ACC112 (cell line): ENCODE measurements around the gene PRSS8.
A peak's percentile ranks its signal among the peaks of the same experiment; 100 is the strongest.

Experiments
- H2AFZ ChIP-seq: fragments of 200-600 bp; sonication (generic); one replicate; pipeline ENCODE4 v1.6.0; 2017; ENCODE audit warnings: antibody characterized with exemption, low read length; ENCODE audit not compliant: unreplicated experiment
- H3K27ac ChIP-seq: fragments of 200-600 bp; sonication (generic); 2 replicates; pipeline ENCODE4 v1.5.1; 2014; ENCODE audit warnings: low read depth, mild to moderate bottlenecking, antibody characterized with exemption, low read length, moderate library complexity
- H3K27me3 ChIP-seq: fragments of 200-600 bp; sonication (generic); 2 replicates; pipeline ENCODE4 v1.6.1; 2014; ENCODE audit warnings: mild to moderate bottlenecking, antibody characterized with exemption, low read length, moderate library complexity, mixed read lengths; ENCODE audit not compliant: insufficient read depth
- H3K36me3 ChIP-seq: fragments of 200-600 bp; sonication (generic); 2 replicates; pipeline ENCODE4 v1.6.1; 2016; ENCODE audit warnings: mild to moderate bottlenecking, antibody characterized with exemption, low read length, moderate library complexity, mixed read lengths; ENCODE audit not compliant: insufficient read depth
- H3K4me1 ChIP-seq: fragments of 200-600 bp; sonication (generic); one replicate; pipeline ENCODE4 v1.6.1; 2016; ENCODE audit warnings: low read length, mixed read lengths; ENCODE audit not compliant: insufficient read depth, unreplicated experiment, control insufficient read depth
- H3K4me3 ChIP-seq: fragments of 200-600 bp; sonication (generic); 2 replicates; pipeline ENCODE4 v1.5.1; 2014; ENCODE audit warnings: mild to moderate bottlenecking, low read depth, low read length
- H3K79me2 ChIP-seq: fragments of 200-600 bp; sonication (generic); one replicate; pipeline ENCODE4 v1.6.0; 2016; ENCODE audit warnings: low read length; ENCODE audit not compliant: control insufficient read depth, unreplicated experiment, insufficient read depth

Gene PRSS8

DNA sequence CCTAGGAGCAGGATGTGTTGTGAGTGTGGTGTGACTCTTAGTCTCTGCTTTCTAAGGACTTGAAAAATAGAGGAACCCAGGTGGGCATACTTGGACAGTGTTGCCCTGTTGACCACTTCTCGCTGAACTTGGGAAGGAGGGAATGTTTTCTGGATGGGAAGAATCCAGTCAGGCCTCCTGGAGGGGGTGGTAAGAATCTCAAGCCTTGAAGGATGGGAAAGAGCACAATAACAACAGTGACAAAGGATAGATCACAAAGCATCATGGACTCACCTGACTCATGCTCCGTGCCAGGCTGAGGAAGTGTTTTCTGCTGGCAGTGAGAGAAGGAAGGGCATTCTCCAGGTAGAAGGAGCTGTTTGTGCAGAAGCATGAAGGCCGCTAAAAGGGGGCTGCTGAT, 9.7 kb downstream of the PRSS8 start:
- no peaks in the 10 kb centered on the region for H3K36me3 ChIP-seq
- no peaks in the 10 kb centered on the region for H3K27me3 ChIP-seq
- H2AFZ ChIP-seq = no peak overlapping the region
- H3K4me1 ChIP-seq = no peaks in the 10 kb centered on the region
- H3K27ac ChIP-seq = no peak overlapping the region
- H3K79me2 ChIP-seq = no peaks in the 10 kb centered on the region
- no peak overlapping the region for H3K4me3 ChIP-seq

DNA sequence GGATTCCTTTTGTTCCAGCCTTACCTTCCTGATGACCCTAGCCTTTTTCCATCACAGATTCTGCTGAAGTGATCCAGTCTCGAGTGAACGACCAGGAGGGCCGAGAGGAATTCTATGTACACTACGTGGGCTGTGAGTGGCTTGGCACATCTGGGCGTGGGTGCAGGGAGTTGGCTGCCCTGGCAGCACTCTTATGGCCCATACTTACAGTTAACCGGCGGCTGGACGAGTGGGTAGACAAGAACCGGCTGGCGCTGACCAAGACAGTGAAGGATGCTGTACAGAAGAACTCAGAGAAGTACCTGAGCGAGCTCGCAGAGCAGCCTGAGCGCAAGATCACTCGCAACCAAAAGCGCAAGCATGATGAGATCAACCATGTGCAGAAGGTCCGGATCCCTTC, 15.4 kb downstream of the PRSS8 start:
- Histone ChIP-seq H3K79me2 (peaks cover 23% of the 10 kb centered on the region), H3K4me3 (no peak overlapping the region), H3K27me3 (no peaks in the 10 kb centered on the region), H3K27ac (no peak overlapping the region), H2AFZ (no peak overlapping the region), H3K4me1 (peaks cover 8% of the 10 kb centered on the region), H3K36me3 (peaks cover 9% of the 10 kb centered on the region; the same call in 1 of the 2 replicates)

DNA sequence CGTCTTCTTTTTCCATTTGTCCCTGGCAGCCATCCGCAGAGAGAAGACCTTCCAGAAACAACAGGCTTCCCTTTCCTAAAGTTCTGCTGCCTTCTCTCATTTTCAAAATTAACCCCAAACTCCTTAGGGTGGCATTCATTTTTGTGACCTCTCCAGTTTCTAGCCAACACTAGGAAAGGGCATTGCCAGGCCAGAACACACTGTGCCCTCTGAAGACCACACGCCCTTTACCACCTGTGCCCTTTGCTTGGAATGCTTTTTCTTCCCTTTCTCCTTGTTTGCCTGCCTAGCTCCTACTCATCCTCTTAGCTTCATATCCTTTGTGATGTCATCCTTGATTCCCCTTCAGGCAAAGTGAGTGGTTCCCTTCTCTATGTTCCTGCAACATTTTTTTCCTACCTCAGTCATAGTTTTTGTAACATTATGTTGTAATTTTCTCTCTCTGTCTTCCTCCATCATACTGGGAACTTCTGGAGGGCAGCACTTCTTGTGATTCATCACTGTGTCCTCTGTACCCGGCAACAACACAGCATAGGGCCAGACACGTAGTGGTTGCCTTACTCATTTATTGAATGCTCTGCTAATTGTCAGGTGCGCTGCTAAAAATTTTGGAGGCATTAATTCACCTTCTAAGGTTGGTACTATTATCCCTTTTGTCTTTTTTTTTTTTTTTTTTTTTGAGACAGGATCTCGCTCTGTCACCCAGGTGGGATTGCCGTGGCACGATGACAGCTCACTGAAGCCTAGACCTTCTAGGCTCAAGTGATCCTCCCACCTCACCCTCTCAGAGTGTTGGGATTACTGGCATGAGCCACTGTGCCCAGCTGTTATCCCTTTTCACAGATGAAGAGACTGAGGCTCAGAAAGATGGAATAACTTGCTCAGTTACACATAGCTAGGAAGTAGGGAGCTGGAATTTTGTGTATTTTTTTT, 17.0 kb downstream of the PRSS8 start:
- Histone ChIP-seq H3K4me1 (peaks cover 8% of the 10 kb centered on the region), H2AFZ (no peak overlapping the region), H3K79me2 (peaks cover 23% of the 10 kb centered on the region), H3K27me3 (no peaks in the 10 kb centered on the region), H3K4me3 (peak overlapping the region; percentile 75), H3K36me3 (peaks cover 9% of the 10 kb centered on the region; the same call in 1 of the 2 replicates), H3K27ac (peak overlapping the region; percentile 92)

DNA sequence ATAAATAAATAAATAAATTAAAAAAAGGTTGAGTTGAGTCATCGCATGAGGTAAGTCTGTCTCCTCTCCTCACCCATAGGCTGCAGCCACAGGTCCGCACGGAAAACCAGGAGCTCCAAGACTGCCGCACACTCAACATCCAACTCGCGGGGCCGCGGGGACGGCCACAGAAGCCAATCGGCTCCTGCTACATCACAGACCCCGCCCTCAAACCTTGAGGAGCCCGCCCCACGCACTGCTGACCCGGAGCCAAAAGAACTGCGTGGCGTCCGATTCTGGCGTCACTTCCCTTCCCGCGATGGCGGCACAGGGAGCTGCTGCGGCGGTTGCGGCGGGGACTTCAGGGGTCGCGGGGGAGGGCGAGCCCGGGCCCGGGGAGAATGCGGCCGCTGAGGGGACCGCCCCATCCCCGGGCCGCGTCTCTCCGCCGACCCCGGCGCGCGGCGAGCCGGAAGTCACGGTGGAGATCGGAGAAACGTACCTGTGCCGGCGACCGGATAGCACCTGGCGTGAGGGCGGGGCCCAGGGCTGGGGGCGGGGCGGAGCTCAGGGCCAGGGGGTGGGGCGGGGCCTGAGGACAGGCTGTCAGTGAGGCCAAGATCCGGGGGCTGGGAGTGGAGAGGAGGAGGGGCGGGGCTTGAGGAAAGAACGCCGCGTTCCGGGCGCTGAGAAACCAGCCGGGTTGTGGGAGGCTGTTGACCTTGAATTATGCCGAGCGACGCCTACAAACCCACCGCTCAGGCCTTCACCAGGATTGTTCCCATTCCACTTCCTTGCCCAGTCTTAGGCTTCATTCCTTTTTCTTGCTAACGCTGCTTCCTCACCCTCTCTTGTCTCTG, 17.9 kb downstream of the PRSS8 start, which contains the start of gene KAT8:
KAT8 (plus strand) TSS at position 281 of the 839 bp plus-strand sequence; CDS start at position 299, 18 bp downstream.
- H3K27ac ChIP-seq = peak within 1 kb of the TSS; percentile 92

DNA sequence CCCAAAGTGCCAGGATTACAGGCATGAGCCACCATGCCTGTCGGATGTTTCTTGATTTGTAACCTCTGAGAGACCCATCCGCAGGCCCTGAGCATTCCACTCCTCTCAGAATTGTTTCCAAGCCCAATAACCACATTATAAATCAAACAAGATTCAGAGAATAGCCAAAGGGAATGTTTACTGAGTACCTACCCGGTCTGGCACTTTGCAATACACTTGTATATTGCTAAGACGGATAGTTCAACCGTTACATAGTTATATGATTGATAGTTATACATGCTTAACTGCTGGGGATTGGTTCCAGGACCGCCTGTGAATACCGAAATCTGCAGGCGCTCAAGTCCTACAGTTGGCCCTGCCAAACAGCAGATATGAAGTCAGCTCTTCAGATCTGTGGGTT, 21.1 kb downstream of the PRSS8 start:
- Histone ChIP-seq H3K36me3 (peaks cover 19% of the 10 kb centered on the region; the same call in 1 of the 2 replicates), H3K4me1 (peaks cover 8% of the 10 kb centered on the region), H3K4me3 (no peak overlapping the region), H3K27ac (no peak overlapping the region), H3K79me2 (peaks cover 23% of the 10 kb centered on the region), H2AFZ (no peak overlapping the region), H3K27me3 (no peaks in the 10 kb centered on the region)

More for the DNA sequence above, 17.9 kb downstream of the PRSS8 start, which contains the start of gene KAT8:
- H2AFZ ChIP-seq = no peak within 1 kb of the TSS
- H3K4me1 ChIP-seq = peaks cover 8% of the 10 kb centered on the region
- H3K36me3 ChIP-seq = peaks cover 9% of the 10 kb centered on the region; the same call in 1 of the 2 replicates
- peak within 1 kb of the TSS; percentile 75 for H3K4me3 ChIP-seq
- no peaks in the 10 kb centered on the region for H3K27me3 ChIP-seq
- peaks cover 23% of the 10 kb centered on the region for H3K79me2 ChIP-seq

DNA sequence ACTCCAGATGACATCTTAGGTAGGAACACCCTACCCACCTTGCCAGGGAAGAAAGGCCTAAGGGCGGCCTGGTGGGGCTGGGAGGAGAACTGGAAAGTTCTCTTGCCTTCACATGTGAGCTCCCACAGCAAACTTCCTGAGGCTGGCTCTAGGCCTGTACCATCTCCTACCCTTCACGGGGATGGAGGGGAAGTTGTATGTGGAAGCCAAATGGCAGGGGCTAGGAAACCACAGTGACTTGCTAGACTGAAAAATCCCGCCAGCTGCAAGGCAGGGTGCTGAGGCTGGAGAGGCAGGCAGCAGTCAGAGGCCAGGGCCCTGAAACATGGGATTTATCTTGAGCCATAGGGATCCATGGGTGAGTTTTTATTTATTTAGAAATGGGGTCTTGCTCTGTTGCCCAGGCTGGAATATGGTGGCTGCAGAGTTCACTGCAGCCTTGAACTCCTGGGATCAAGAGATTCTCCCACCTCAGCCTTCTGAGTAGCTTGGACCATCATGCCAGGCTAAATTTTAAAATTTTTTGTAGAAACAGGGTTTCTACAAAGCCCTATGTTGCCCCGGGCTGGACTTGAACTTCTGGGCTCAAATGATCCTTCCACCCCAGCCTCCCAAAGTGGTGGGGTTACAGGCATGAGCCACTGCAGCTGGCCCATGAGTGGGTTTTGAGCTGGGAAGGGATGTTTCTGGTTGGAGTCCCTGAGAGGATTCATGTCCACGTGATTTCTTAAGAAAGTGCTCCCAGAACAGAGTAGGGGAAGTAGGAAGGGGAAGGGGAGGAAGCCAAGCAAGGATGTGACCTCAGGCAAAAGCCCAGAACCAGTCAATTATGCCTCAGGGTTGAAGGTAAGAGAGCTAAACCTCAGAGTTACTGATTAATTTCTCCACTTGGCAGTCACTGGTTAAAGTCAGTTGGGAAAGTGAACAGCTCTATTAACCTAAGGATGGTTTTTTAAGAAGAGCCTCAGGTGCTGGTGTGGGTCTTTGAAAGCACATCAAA, 22.1 kb downstream of the PRSS8 start:
- H3K27ac ChIP-seq = no peak overlapping the region
- H3K4me1 ChIP-seq = peaks cover 6% of the 10 kb centered on the region
- H2AFZ ChIP-seq = no peak overlapping the region

DNA sequence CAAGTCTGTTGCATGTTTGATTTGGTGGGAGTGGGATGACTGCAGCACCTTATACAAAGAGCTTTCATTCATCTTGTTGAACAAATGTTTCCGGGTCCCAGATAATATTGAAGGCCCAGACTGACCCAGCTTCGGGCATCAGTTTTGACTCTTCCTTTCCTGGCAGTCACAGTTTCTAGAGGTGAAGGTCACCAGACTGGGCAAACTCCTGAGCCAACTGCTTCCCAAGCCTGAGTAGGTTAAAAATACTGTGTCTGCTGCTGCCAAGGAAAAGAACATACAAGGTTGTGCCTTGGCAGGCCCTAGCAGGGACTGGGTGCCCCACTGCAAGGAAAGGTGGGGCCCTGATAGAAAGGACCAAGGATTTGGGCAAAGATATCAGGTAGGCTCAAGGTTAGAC, 22.8 kb downstream of the PRSS8 start:
- Histone ChIP-seq H3K4me1 (peaks cover 6% of the 10 kb centered on the region), H2AFZ (no peak overlapping the region), H3K36me3 (peaks cover 19% of the 10 kb centered on the region; the same call in 1 of the 2 replicates)

More for the DNA sequence above, 22.1 kb downstream of the PRSS8 start:
- Histone ChIP-seq H3K36me3 (peaks cover 19% of the 10 kb centered on the region; the same call in 1 of the 2 replicates), H3K27me3 (no peaks in the 10 kb centered on the region), H3K4me3 (no peak overlapping the region), H3K79me2 (peaks cover 26% of the 10 kb centered on the region)

DNA sequence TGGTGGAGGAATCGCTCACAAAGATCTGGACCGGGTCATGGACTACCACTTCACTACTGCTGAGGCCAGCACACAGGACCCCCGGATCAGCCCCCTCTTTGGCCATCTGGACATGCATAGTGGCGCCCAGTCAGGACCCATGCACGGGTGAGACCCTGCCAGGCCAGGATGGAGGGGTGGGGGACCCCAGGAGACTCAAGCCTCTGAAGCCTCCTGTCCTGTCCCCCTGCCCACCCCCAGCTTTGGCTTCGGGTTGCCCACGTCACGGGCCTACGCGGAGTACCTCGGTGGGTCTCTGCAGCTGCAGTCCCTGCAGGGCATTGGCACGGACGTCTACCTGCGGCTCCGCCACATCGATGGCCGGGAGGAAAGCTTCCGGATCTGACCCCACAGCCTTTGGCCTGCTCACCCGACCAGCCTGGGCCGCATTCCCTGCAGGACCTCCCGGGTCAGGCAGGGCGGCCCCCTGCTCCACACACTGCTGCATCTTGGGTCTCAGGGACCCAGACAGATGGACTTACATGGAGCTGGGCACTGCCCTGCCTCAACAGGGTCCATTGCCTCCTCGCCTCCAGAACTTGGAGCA, 23.6 kb downstream of the PRSS8 start:
- Histone ChIP-seq H3K4me3 (no peak overlapping the region), H3K27ac (no peak overlapping the region), H2AFZ (no peak overlapping the region), H3K4me1 (peaks cover 6% of the 10 kb centered on the region), H3K27me3 (no peaks in the 10 kb centered on the region), H3K79me2 (peaks cover 27% of the 10 kb centered on the region), H3K36me3 (peaks cover 19% of the 10 kb centered on the region; the same call in 1 of the 2 replicates)

More for the DNA sequence above, 22.8 kb downstream of the PRSS8 start:
- Histone ChIP-seq H3K79me2 (peaks cover 27% of the 10 kb centered on the region), H3K4me3 (no peak overlapping the region), H3K27ac (no peak overlapping the region), H3K27me3 (no peaks in the 10 kb centered on the region)
